ENCODE measurements around the gene ANKDD1B.

GRCh38 chr5:75706775-75707174 lies 95.5 kb downstream of the ANKDD1B start:
- TF ChIP-seq CTCF (IDR thresholded peaks at IDR 0.05) (no peak), POLR2A (IDR thresholded peaks at IDR 0.05) (no peak)
